HFFc6 (cell line): ENCODE data around the gene MAB21L4. TPM values are rescaled to one million over a fixed set of nuclear protein-coding genes. Genes with fewer than 3 reads are reported as not detected.

ENCODE experiments used
- DNase-seq: peaks from one replicate; pipeline ENCODE4 v3.0.0-alpha.2; 2018
- H3K27ac Mint-ChIP-seq: 2 replicates; pipeline ENCODE4 v1.8.0; 2020; ENCODE audit warnings: mild to moderate bottlenecking, mixed read lengths
- H3K27me3 Mint-ChIP-seq: 2 replicates; pipeline ENCODE4 v1.8.0; 2021; ENCODE audit warnings: mild to moderate bottlenecking, moderate library complexity, mixed read lengths; ENCODE audit not compliant: insufficient read depth
- H3K36me3 Mint-ChIP-seq: 2 replicates; pipeline ENCODE4 v1.8.0; 2021; ENCODE audit warnings: low read depth, mixed read lengths
- H3K4me1 Mint-ChIP-seq: 2 replicates; pipeline ENCODE4 v1.8.0; 2020; ENCODE audit warnings: low read depth, mixed read lengths
- H3K4me3 Mint-ChIP-seq: 2 replicates; pipeline ENCODE4 v1.8.0; 2020; ENCODE audit warnings: mild to moderate bottlenecking, moderate library complexity, mixed read lengths
- H3K9me3 Mint-ChIP-seq: 2 replicates; pipeline ENCODE4 v1.8.0; 2020; ENCODE audit warnings: mild to moderate bottlenecking, mixed read lengths
- CTCF ChIP-seq: fragments of 200-600 bp; sonication (generic); IDR thresholded peaks from 2 replicates; pipeline ENCODE4 v1.5.0; 2021; ENCODE audit warnings: antibody characterized with exemption, mild to moderate bottlenecking
- total RNA-seq, 6 experiments: library from RNA; stranded (reverse); fragmentation: NEBNext Ultra II Directional; extraction: Animal tissue kit (Norgen Biotek cat#: 25700); gene quantifications; 2 replicates in 1 of 6; 3 replicates in 5 of 6; pipeline ENCODE4 v1.2.3, GENCODE V29; 2021

The MAB21L4 gene
- total RNA-seq, 6 experiments from 2014 or later: not detected

- TF ChIP-seq CTCF: no peak
- H3K27me3 Mint-ChIP-seq: peaks cover 42% of the 10 kb centered on the region
- no peak overlapping the region for H3K4me3 Mint-ChIP-seq
- H3K27ac Mint-ChIP-seq: no peak overlapping the region
- DNase-seq: no peak
- H3K36me3 Mint-ChIP-seq: no peaks in the 10 kb centered on the region
- H3K9me3 Mint-ChIP-seq: no peaks in the 10 kb centered on the region
- H3K4me1 Mint-ChIP-seq: no peaks in the 10 kb centered on the region
These were observed 26.6 kb downstream of the MAB21L4 start for GRCh38 chr2:240869109-240869955.

- Mint-ChIP-seq H3K4me3 (no peak within 1 kb of the TSS), H3K27ac (no peak within 1 kb of the TSS), H3K4me1 (no peaks in the 10 kb centered on the region), H3K9me3 (no peaks in the 10 kb centered on the region), H3K36me3 (no peaks in the 10 kb centered on the region), H3K27me3 (peaks cover 49% of the 10 kb centered on the region)
- no peak for DNase-seq
- no peak for TF ChIP-seq CTCF
These were observed 27.5 kb downstream of the MAB21L4 start, which contains the start of gene AGXT for GRCh38 chr2:240868286-240869108. AGXT (plus strand) TSS chr2:240868824; CDS start chr2:240868866, 42 bp downstream.

GRCh38 chr2:240865391-240865790, 30.6 kb downstream of the MAB21L4 start:
- peaks cover 59% of the 10 kb centered on the region for H3K27me3 Mint-ChIP-seq
- no peaks in the 10 kb centered on the region for H3K4me1 Mint-ChIP-seq
- no peak overlapping the region for H3K4me3 Mint-ChIP-seq
- DNase-seq: no peak
- TF ChIP-seq CTCF: no peak
- no peaks in the 10 kb centered on the region for H3K36me3 Mint-ChIP-seq
- H3K27ac Mint-ChIP-seq: no peak overlapping the region
- no peaks in the 10 kb centered on the region for H3K9me3 Mint-ChIP-seq

- no peaks in the 10 kb centered on the region for H3K36me3 Mint-ChIP-seq
- H3K27me3 Mint-ChIP-seq: peaks cover 61% of the 10 kb centered on the region
- H3K27ac Mint-ChIP-seq: no peak overlapping the region
These were observed 31.5 kb downstream of the MAB21L4 start for GRCh38 chr2:240864475-240864874.

GRCh38 chr2:240861547-240861946, 34.4 kb downstream of the MAB21L4 start:
- H3K27me3 Mint-ChIP-seq: peaks cover 60% of the 10 kb centered on the region
- no peak overlapping the region for H3K4me3 Mint-ChIP-seq
- TF ChIP-seq CTCF: no peak
- no peak overlapping the region for H3K27ac Mint-ChIP-seq
- no peaks in the 10 kb centered on the region for H3K4me1 Mint-ChIP-seq
- no peaks in the 10 kb centered on the region for H3K36me3 Mint-ChIP-seq
- DNase-seq: no peak
- H3K9me3 Mint-ChIP-seq: no peaks in the 10 kb centered on the region

More at GRCh38 chr2:240864475-240864874, 31.5 kb downstream of the MAB21L4 start:
- TF ChIP-seq CTCF: no peak
- Mint-ChIP-seq H3K9me3 (no peaks in the 10 kb centered on the region), H3K4me1 (no peaks in the 10 kb centered on the region), H3K4me3 (no peak overlapping the region)
- no peak for DNase-seq
